ENCODE data around the gene WDR72.

DNA sequence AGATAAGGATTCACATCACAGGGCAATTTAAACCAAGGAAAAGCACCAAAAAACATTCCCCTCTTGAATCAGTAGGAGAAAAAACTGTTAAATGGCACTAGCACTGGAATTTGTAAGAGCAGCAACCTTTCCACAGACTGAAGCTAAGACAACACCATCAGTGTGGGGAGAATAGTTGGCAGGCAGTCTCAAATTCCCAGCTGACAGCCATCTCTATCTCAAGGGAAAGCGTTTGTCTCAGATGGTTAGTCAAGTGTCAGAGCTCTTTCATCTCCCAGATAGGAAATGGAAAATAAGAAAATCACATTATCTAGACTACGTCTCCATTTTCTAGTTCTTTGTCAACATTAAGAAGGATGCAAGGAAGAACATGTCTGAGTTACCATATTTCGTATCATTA, 228.7 kb downstream of the WDR72 start:
- TF ChIP-seq, protein P1, sequence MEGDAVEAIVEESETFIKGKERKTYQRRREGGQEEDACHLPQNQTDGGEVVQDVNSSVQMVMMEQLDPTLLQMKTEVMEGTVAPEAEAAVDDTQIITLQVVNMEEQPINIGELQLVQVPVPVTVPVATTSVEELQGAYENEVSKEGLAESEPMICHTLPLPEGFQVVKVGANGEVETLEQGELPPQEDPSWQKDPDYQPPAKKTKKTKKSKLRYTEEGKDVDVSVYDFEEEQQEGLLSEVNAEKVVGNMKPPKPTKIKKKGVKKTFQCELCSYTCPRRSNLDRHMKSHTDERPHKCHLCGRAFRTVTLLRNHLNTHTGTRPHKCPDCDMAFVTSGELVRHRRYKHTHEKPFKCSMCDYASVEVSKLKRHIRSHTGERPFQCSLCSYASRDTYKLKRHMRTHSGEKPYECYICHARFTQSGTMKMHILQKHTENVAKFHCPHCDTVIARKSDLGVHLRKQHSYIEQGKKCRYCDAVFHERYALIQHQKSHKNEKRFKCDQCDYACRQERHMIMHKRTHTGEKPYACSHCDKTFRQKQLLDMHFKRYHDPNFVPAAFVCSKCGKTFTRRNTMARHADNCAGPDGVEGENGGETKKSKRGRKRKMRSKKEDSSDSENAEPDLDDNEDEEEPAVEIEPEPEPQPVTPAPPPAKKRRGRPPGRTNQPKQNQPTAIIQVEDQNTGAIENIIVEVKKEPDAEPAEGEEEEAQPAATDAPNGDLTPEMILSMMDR (IDR thresholded peaks at IDR 0.05; ENCODE audit: low read depth, low read length): no peak
- TF ChIP-seq MYC (IDR thresholded peaks at IDR 0.05; ENCODE audit: low read depth, low read length): no peak

Measured in NB4 (cell line).